HPDE6-E6E7 (cell line): ENCODE measurements around the gene MYLK4.
A peak's percentile ranks its signal among the peaks of the same experiment; 100 is the strongest.

Experiments
- DNase-seq: peaks from one replicate; pipeline ENCODE4 v3.0.0; 2011; ENCODE audit warnings: missing footprints; ENCODE audit errors: extremely low spot score

The MYLK4 gene

GRCh38 chr6:2756687-2757224 lies 6.0 kb upstream of the MYLK4 start:
- no peak for DNase-seq

GRCh38 chr6:2756241-2756640 lies 5.5 kb upstream of the MYLK4 start:
- DNase-seq, result no peak

GRCh38 chr6:2755456-2755855 lies 4.7 kb upstream of the MYLK4 start:
- DNase-seq, result no peak

GRCh38 chr6:2754911-2755310 lies 4.2 kb upstream of the MYLK4 start:
- DNase-seq, result no peak

- DNase-seq, result no peak
Observed at GRCh38 chr6:2754393-2754792, 3.7 kb upstream of the MYLK4 start.

GRCh38 chr6:2753743-2754142 lies 3.0 kb upstream of the MYLK4 start:
- DNase-seq, result no peak

GRCh38 chr6:2753110-2753489 lies 2.4 kb upstream of the MYLK4 start:
- no peak for DNase-seq

GRCh38 chr6:2752477-2753109 lies 1.9 kb upstream of the MYLK4 start:
- DNase-seq, result no peak

GRCh38 chr6:2751871-2752270 lies 1.1 kb upstream of the MYLK4 start:
- no peak for DNase-seq

- DNase-seq, result peak; percentile 45
Observed at GRCh38 chr6:2749969-2750600, 637 bp downstream of the MYLK4 start.

- DNase-seq, result no peak
Observed at GRCh38 chr6:2748183-2748582, 2.5 kb downstream of the MYLK4 start.

- no peak for DNase-seq
Observed at GRCh38 chr6:2746557-2747061, 4.1 kb downstream of the MYLK4 start.

GRCh38 chr6:2745246-2745645 lies 5.5 kb downstream of the MYLK4 start:
- no peak for DNase-seq

- DNase-seq, result no peak
Observed at GRCh38 chr6:2744778-2745177, 5.9 kb downstream of the MYLK4 start.

- DNase-seq, result no peak
Observed at GRCh38 chr6:2744209-2744771, 6.4 kb downstream of the MYLK4 start.

- no peak for DNase-seq
Observed at GRCh38 chr6:2743280-2744208, 7.2 kb downstream of the MYLK4 start.

GRCh38 chr6:2741756-2742155 lies 9.0 kb downstream of the MYLK4 start:
- no peak for DNase-seq

- no peak for DNase-seq
Observed at GRCh38 chr6:2740581-2740980, 10.1 kb downstream of the MYLK4 start.

GRCh38 chr6:2739335-2739734 lies 11.4 kb downstream of the MYLK4 start:
- DNase-seq, result peak; percentile 38

- DNase-seq, result peak; percentile 38
Observed at GRCh38 chr6:2738373-2738979, 12.2 kb downstream of the MYLK4 start.

- DNase-seq, result no peak
Observed at GRCh38 chr6:2737885-2738284, 12.8 kb downstream of the MYLK4 start.
